ENCODE data around the gene ZSWIM1. TPM values are rescaled to one million over a fixed set of nuclear protein-coding genes. Genes with fewer than 3 reads are reported as not detected.

The ZSWIM1 gene
- total RNA-seq, 4 donors from 2014 or later = 4.5 to 8.2 (median 6.0) TPM

DNA sequence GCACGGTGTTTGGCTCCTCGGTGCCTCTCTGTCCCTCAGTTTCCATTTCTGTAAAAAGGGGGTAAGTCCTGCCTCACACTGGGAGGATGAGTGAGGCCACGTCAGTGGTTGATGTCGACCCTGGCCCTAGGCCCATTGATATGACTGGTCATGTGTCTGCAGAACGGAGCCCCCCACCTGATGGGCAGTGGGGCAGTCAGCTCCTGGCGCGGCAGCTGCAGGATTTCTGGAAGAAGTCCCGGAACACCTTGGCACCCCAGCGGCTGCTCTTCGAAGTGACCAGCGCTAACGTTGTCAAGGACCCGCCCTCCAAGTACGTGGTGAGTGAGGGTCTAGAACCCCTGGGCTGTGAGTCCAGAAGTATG is 46.2 kb upstream of the ZSWIM1 start:
- 57 to 69% methylated on average over 9 to 13 of the region's 14 CpGs for whole genome bisulfite sequencing, 2 donors
- Histone ChIP-seq H3K4me1 (peaks cover 0 to 48% (median 11%) of the 10 kb centered on the region in 4 donors), H3K4me3 (peak overlapping the region; percentile 62 to 81 (median 71)), H3K27ac (peak overlapping the region; percentile 87 to 97 (median 92)), H3K36me3 (peaks cover 0 to 21% (median 0%) of the 10 kb centered on the region in 3 donors), H3K9me3 (no peaks in the 10 kb centered on the region), H3K27me3 (no peaks in the 10 kb centered on the region)
- TF ChIP-seq, protein P1, sequence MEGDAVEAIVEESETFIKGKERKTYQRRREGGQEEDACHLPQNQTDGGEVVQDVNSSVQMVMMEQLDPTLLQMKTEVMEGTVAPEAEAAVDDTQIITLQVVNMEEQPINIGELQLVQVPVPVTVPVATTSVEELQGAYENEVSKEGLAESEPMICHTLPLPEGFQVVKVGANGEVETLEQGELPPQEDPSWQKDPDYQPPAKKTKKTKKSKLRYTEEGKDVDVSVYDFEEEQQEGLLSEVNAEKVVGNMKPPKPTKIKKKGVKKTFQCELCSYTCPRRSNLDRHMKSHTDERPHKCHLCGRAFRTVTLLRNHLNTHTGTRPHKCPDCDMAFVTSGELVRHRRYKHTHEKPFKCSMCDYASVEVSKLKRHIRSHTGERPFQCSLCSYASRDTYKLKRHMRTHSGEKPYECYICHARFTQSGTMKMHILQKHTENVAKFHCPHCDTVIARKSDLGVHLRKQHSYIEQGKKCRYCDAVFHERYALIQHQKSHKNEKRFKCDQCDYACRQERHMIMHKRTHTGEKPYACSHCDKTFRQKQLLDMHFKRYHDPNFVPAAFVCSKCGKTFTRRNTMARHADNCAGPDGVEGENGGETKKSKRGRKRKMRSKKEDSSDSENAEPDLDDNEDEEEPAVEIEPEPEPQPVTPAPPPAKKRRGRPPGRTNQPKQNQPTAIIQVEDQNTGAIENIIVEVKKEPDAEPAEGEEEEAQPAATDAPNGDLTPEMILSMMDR (IDR thresholded peaks at IDR 0.05) = no peak
- no peak for TF ChIP-seq POLR2A (IDR thresholded peaks at IDR 0.05)
- no peak for TF ChIP-seq EP300 (IDR thresholded peaks at IDR 0.05)
- DNase-seq (ENCODE audit: low spot score in 2 of 2) = no peak

DNA sequence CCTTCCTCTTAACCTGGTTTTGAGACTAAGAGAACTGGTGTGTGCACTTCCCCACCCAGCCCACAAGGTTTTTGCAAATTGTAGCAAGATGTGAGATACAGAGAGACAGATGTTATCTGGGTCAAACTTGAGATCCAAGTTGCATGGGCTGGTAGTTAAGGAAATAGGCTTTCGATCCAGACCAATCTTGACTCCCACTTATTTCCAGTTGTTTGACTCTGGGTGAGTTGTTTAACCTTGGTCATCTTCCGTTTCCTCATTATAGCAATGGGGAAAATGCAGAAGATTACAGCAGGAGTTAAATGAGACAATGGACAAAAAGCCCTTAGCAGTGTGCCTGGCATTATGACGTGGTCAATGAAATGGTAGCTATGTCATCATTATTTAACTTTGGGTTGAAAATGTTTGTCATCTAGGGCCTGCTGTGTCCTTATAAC is 45.7 kb upstream of the ZSWIM1 start:
- Histone ChIP-seq H3K27me3 (no peaks in the 10 kb centered on the region), H3K4me1 (peaks cover 0 to 46% (median 11%) of the 10 kb centered on the region in 4 donors), H3K36me3 (peaks cover 0 to 26% (median 0%) of the 10 kb centered on the region in 3 donors), H3K9me3 (no peaks in the 10 kb centered on the region), H3K4me3 (peak overlapping the region; percentile 62 to 81 (median 71)), H3K27ac (peak overlapping the region; percentile 87 to 97 (median 92))
- DNase-seq (ENCODE audit: low spot score in 2 of 2) = no peak
- TF ChIP-seq EP300 (IDR thresholded peaks at IDR 0.05) (no peak), POLR2A (IDR thresholded peaks at IDR 0.05) (no peak)
- TF ChIP-seq, protein P1 (IDR thresholded peaks at IDR 0.05) = no peak
- 33 to 36% methylated on average over 3 of the region's 3 CpGs for WGBS, 2 donors

DNA sequence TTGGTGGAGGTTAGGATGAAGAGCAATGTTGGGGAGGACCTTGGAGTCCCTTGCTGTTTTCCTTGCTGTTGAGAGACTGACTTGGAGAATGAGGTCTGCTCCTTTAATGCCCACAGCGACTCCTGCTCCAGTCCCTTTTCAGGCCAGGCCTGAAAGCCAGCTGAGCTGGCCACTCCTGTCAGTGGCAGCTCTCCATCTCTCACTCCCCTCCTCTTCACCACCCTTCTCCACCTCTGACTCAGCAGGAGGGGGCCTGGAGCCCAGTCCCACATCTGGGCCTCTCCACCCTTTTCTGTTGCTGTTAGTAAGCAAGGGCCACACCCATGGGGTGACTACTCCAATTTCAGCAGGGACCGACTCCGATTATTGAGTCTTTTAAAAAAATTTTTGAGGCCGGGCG is 45.2 kb upstream of the ZSWIM1 start:
- peaks cover 0 to 46% (median 11%) of the 10 kb centered on the region in 4 donors for H3K4me1 ChIP-seq
- 59 to 63% methylated on average over 5 of the region's 5 CpGs for WGBS, 2 donors
- peak overlapping the region in 2 of 4 donors; percentile 75 to 81 for H3K4me3 ChIP-seq
- TF ChIP-seq, protein P1 (IDR thresholded peaks at IDR 0.05) = no peak
- no peak for TF ChIP-seq POLR2A (IDR thresholded peaks at IDR 0.05)
- TF ChIP-seq EP300 (IDR thresholded peaks at IDR 0.05) = no peak
- peak in 1 of 2 donors; percentile 49 for DNase-seq (ENCODE audit: low spot score in 2 of 2)
- H3K27me3 ChIP-seq = no peaks in the 10 kb centered on the region
- H3K27ac ChIP-seq = peak overlapping the region; percentile 87 to 97 (median 92)
- peaks cover 0 to 31% (median 2%) of the 10 kb centered on the region in 3 donors for H3K36me3 ChIP-seq
- no peaks in the 10 kb centered on the region for H3K9me3 ChIP-seq

DNA sequence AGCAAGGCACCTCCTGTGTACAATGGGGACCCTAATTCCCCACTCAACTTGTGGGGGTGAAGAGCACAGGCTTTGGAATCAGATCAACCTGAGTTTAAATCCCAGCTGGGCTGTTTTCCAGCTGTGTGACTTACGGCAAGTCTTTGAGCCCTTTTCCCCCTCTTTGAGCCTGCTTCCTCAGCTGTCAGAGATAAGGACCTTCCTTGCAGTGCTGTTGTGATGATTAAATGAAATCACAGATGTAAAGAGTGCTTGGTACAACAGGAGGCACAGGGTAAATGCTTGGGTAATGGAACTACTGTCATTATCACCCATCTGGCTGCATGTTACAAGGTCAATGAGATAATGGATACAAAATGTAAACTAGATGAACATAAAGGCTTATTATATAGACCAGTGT is 44.2 kb upstream of the ZSWIM1 start:
- 25 to 30% methylated on average over 1 of the region's 1 CpG for WGBS, 2 donors
- H3K9me3 ChIP-seq = no peaks in the 10 kb centered on the region
- H3K36me3 ChIP-seq = peaks cover 0 to 41% (median 5%) of the 10 kb centered on the region in 3 donors
- no peaks in the 10 kb centered on the region for H3K27me3 ChIP-seq
- H3K27ac ChIP-seq = peak overlapping the region in 3 of 4 donors; percentile 24 to 97 (median 94)
- TF ChIP-seq EP300 (IDR thresholded peaks at IDR 0.05) (no peak), POLR2A (IDR thresholded peaks at IDR 0.05) (no peak)
- TF ChIP-seq, protein P1 (IDR thresholded peaks at IDR 0.05) = no peak
- peak overlapping the region in 1 of 4 donors; percentile 3 for H3K4me3 ChIP-seq
- H3K4me1 ChIP-seq = peaks cover 0 to 48% (median 11%) of the 10 kb centered on the region in 4 donors
- no peak for DNase-seq (ENCODE audit: low spot score in 2 of 2)

DNA sequence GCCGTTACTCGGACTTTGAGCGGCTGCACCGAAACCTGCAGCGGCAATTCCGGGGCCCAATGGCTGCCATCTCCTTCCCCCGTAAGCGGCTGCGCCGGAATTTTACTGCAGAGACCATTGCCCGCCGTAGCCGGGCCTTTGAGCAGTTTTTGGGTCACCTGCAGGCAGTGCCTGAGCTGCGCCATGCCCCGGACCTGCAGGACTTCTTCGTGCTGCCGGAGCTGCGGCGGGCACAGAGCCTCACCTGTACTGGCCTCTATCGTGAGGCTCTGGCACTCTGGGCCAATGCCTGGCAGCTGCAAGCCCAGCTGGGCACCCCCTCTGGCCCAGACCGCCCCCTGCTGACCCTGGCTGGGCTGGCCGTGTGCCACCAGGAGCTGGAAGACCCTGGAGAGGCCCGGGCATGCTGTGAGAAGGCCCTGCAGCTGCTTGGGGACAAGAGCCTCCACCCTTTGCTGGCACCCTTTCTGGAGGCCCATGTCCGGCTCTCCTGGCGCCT is 40.3 kb upstream of the ZSWIM1 start:
- Histone ChIP-seq H3K4me3 (no peak overlapping the region), H3K27me3 (no peaks in the 10 kb centered on the region), H3K9me3 (no peaks in the 10 kb centered on the region), H3K27ac (no peak overlapping the region), H3K36me3 (peaks cover 0 to 80% (median 12%) of the 10 kb centered on the region in 3 donors), H3K4me1 (peaks cover 0 to 41% (median under 1%) of the 10 kb centered on the region in 4 donors)
- no peak for DNase-seq (ENCODE audit: low spot score in 2 of 2)
- WGBS, 2 donors = 91 to 94% methylated on average over 14 to 18 of the region's 25 CpGs
- TF ChIP-seq, protein P1 (IDR thresholded peaks at IDR 0.05) = no peak
- TF ChIP-seq POLR2A (IDR thresholded peaks at IDR 0.05) (no peak), EP300 (IDR thresholded peaks at IDR 0.05) (no peak)
